KMS-11 (cell line): ENCODE data around the gene SRPX.

Experiments used
- H2AFZ ChIP-seq: fragments of 200-600 bp; sonication (generic); 2 replicates; pipeline ENCODE4 v1.6.1; 2016; ENCODE audit warnings: antibody characterized with exemption, mixed run types, low read depth
- H3K27ac ChIP-seq: fragments of 200-600 bp; sonication (generic); 2 replicates; pipeline ENCODE4 v1.6.1; 2016; ENCODE audit warnings: mild to moderate bottlenecking, mixed run types
- H3K27me3 ChIP-seq: fragments of 200-600 bp; sonication (generic); 2 replicates; pipeline ENCODE4 v1.6.1; 2017; ENCODE audit warnings: mild to moderate bottlenecking, low read depth, mixed run types, moderate library complexity; ENCODE audit not compliant: insufficient read depth
- H3K36me3 ChIP-seq: fragments of 200-600 bp; sonication (generic); 2 replicates; pipeline ENCODE4 v1.6.1; 2017; ENCODE audit warnings: mild to moderate bottlenecking, mixed run types; ENCODE audit not compliant: insufficient read depth
- H3K4me1 ChIP-seq: fragments of 200-600 bp; sonication (generic); 2 replicates; pipeline ENCODE4 v1.6.1; 2016; ENCODE audit warnings: mild to moderate bottlenecking, low read depth, mixed run types; ENCODE audit not compliant: poor library complexity, severe bottlenecking
- H3K4me2 ChIP-seq: fragments of 200-600 bp; sonication (generic); 2 replicates; pipeline ENCODE4 v1.7.0; 2016; ENCODE audit warnings: mild to moderate bottlenecking, mixed run types
- H3K4me3 ChIP-seq: fragments of 200-600 bp; sonication (generic); IDR thresholded peaks from 2 replicates; pipeline ENCODE4 v1.6.1; 2017; ENCODE audit warnings: low read depth, low read length, mixed read lengths; ENCODE audit not compliant: insufficient read depth
- H3K79me2 ChIP-seq: fragments of 200-600 bp; sonication (generic); 2 replicates; pipeline ENCODE4 v1.6.1; 2016; ENCODE audit warnings: low read depth, mixed run types; ENCODE audit not compliant: insufficient read depth
- H3K9ac ChIP-seq: fragments of 200-600 bp; sonication (generic); 2 replicates; pipeline ENCODE4 v1.6.1; 2016; ENCODE audit warnings: mild to moderate bottlenecking, mixed run types
- H4K20me1 ChIP-seq: fragments of 200-600 bp; sonication (generic); 2 replicates; pipeline ENCODE4 v1.6.1; 2016; ENCODE audit warnings: mild to moderate bottlenecking, mixed run types; ENCODE audit not compliant: insufficient read depth
- CTCF ChIP-seq: fragments of 200-600 bp; sonication (generic); conservative IDR thresholded peaks from 2 replicates; pipeline ENCODE4 v1.6.1; 2017; ENCODE audit warnings: low read depth, mild to moderate bottlenecking, antibody characterized with exemption, low read length, moderate library complexity, mixed read lengths

The SRPX gene

DNA sequence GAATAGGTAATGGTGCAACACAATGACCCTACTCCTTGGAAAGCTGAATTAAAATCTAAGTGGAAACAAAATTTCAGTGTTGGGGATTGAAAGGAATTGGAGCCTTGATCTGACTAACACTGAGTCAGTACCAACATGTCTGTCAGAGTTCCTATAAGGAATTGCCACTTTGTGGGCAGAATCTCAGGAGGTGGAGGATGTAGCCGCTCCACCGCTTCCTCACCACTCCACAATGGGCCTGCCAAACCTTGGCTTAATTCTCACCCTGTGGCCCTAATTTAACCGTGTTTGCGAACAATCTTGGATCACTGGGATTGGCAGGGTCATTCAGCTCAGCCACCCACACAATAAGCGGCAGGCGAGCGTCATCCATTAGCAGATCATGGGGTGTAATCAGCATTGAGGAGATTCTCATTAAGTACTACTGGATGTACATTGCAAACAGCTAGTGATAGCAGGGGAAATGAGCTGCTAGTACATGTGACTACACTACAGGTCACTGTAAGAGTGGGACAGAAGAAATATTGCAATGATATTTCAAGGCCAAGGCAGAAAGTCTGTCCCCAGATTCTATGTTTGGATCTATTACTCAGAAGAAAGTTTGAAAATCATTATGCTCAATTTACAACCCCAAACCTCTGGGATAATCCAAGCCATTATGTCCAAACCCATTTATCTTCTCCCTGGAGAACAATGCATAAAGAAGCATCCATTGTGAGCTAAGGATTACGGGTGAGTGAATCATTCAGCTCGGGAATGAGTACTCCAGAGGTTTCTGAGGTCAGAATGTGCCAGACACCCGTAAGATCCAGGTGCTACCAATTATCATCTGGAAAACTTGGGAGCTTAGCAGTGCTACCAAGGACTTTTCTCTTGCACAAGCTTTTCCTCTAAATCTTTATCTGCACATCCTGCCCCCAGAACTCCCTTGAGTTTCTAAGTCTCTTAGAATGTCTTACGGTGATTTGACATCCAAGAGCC is 5.8 kb downstream of the SRPX start:
- no peaks in the 10 kb centered on the region for H4K20me1 ChIP-seq
- TF ChIP-seq CTCF: no peak
- no peak overlapping the region for H3K9ac ChIP-seq
- H3K36me3 ChIP-seq: no peaks in the 10 kb centered on the region
- no peaks in the 10 kb centered on the region for H3K4me1 ChIP-seq
- H3K79me2 ChIP-seq: no peaks in the 10 kb centered on the region
- no peak overlapping the region for H2AFZ ChIP-seq
- no peak overlapping the region for H3K4me2 ChIP-seq
- H3K27me3 ChIP-seq: no peaks in the 10 kb centered on the region
- no peak overlapping the region for H3K4me3 ChIP-seq
- no peak overlapping the region for H3K27ac ChIP-seq

DNA sequence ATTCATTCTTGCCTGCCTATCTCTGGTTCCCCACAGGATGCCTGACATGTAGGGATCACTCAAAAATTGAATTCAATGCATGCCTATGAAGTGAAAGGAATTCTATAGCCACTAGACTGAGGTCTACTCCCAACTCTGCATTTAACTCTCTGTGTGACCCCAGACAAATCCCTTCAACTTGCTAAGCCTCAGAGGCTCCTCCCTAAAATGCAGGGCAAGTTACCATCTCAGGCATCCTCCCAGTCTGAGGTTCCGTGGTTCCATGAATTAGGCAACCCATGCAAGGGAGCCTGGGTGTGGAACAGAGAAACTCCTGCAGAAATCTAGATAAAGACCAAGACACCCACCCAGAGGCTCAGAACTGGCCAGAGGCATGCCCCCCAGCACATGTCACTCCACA is 6.6 kb downstream of the SRPX start:
- no peak overlapping the region for H2AFZ ChIP-seq
- H3K79me2 ChIP-seq: no peaks in the 10 kb centered on the region
- no peak overlapping the region for H3K9ac ChIP-seq
- H3K27ac ChIP-seq: no peak overlapping the region
- H3K27me3 ChIP-seq: no peaks in the 10 kb centered on the region
- H4K20me1 ChIP-seq: no peaks in the 10 kb centered on the region
- TF ChIP-seq CTCF: no peak
- no peak overlapping the region for H3K4me2 ChIP-seq
- no peak overlapping the region for H3K4me3 ChIP-seq
- no peaks in the 10 kb centered on the region for H3K36me3 ChIP-seq
- no peaks in the 10 kb centered on the region for H3K4me1 ChIP-seq

- Histone ChIP-seq H3K4me1 (no peaks in the 10 kb centered on the region), H3K9ac (no peak overlapping the region), H3K36me3 (no peaks in the 10 kb centered on the region), H4K20me1 (no peaks in the 10 kb centered on the region), H2AFZ (no peak overlapping the region), H3K79me2 (no peaks in the 10 kb centered on the region), H3K27me3 (no peaks in the 10 kb centered on the region), H3K4me3 (no peak overlapping the region), H3K4me2 (no peak overlapping the region), H3K27ac (no peak overlapping the region)
- TF ChIP-seq CTCF: no peak
Observed at GRCh38 chrX:38211891-38212635, 8.6 kb downstream of the SRPX start.

DNA sequence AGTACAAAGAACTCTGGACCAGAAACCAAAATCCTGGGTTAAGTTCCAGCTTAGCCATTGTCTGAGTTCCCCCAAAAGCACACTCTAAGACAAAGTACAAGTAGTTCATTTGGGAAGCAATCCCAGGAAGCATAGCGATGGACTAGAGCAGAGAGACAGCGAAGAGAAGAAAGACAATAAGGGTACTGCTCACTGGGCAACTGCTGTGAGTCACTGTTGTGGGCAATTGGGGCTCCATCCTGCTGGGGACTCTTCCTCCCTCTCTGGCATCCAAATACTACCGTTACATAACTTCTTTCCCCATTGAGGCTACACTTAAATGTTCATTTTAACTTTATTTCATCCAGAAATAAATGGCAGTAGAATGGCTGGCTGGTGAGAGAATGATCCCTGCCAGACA is 14.1 kb downstream of the SRPX start:
- Histone ChIP-seq H3K27me3 (no peaks in the 10 kb centered on the region), H4K20me1 (no peaks in the 10 kb centered on the region), H3K9ac (no peak overlapping the region), H2AFZ (no peak overlapping the region), H3K79me2 (no peaks in the 10 kb centered on the region), H3K36me3 (no peaks in the 10 kb centered on the region), H3K27ac (no peak overlapping the region), H3K4me3 (no peak overlapping the region), H3K4me2 (no peak overlapping the region), H3K4me1 (no peaks in the 10 kb centered on the region)
- no peak for TF ChIP-seq CTCF
